Loucy (cell line): Measurements from ENCODE around the gene NUDT13.

Source experiments
- H2AFZ ChIP-seq: fragments of 200-600 bp; sonication (generic); 2 replicates; pipeline ENCODE4 v1.6.0; 2016; ENCODE audit warnings: antibody characterized with exemption, mild to moderate bottlenecking, low read length, moderate library complexity
- H3F3A ChIP-seq: fragments of 200-600 bp; 2 replicates; pipeline ENCODE4 v1.6.0; 2016; ENCODE audit warnings: antibody characterized with exemption, low read depth, mild to moderate bottlenecking
- H3K27me3 ChIP-seq: fragments of 200-600 bp; sonication (generic); 2 replicates; pipeline ENCODE4 v1.6.1; 2014; ENCODE audit warnings: low read length, mild to moderate bottlenecking; ENCODE audit not compliant: insufficient read depth, poor library complexity, severe bottlenecking
- H3K36me3 ChIP-seq: fragments of 200-600 bp; sonication (generic); 2 replicates; pipeline ENCODE4 v1.6.1; 2016; ENCODE audit warnings: low read length; ENCODE audit not compliant: insufficient read depth
- H3K4me1 ChIP-seq: fragments of 200-600 bp; sonication (generic); 2 replicates; pipeline ENCODE4 v1.5.1; 2014; ENCODE audit warnings: low read length, mild to moderate bottlenecking; ENCODE audit not compliant: insufficient read depth, poor library complexity, severe bottlenecking
- H3K4me2 ChIP-seq: fragments of 200-600 bp; sonication (generic); 2 replicates; pipeline ENCODE4 v1.6.0; 2014; ENCODE audit warnings: antibody characterized with exemption, low read length, low read depth, mild to moderate bottlenecking; ENCODE audit not compliant: poor library complexity, severe bottlenecking
- H3K4me3 ChIP-seq: fragments of 200-600 bp; sonication (generic); 2 replicates; pipeline ENCODE4 v1.5.1; 2014; ENCODE audit warnings: low read length, mild to moderate bottlenecking, mixed read lengths; ENCODE audit not compliant: poor library complexity, severe bottlenecking
- H3K79me2 ChIP-seq: fragments of 200-600 bp; sonication (generic); 2 replicates; pipeline ENCODE4 v1.6.1; 2014; ENCODE audit warnings: low read length; ENCODE audit not compliant: insufficient read depth
- H3K9ac ChIP-seq: fragments of 200-600 bp; sonication (generic); 2 replicates; pipeline ENCODE4 v1.6.0; 2014; ENCODE audit warnings: mild to moderate bottlenecking, low read depth, low read length, moderate library complexity; ENCODE audit not compliant: poor library complexity, severe bottlenecking
- H3K9me2 ChIP-seq: fragments of 200-600 bp; sonication (generic); replicated peaks from 2 replicates; pipeline ENCODE4 v1.6.1; 2016; ENCODE audit warnings: low read depth, low read length, mixed read lengths
- H3K9me3 ChIP-seq: fragments of 200-600 bp; sonication (generic); 2 replicates; pipeline ENCODE4 v1.6.1; 2014; ENCODE audit warnings: mild to moderate bottlenecking, antibody characterized with exemption, low read length, low read depth; ENCODE audit not compliant: insufficient read depth
- H4K20me1 ChIP-seq: fragments of 200-600 bp; sonication (generic); 2 replicates; pipeline ENCODE4 v1.6.0; 2014; ENCODE audit warnings: antibody characterized with exemption, low read length, mild to moderate bottlenecking; ENCODE audit not compliant: insufficient read depth, poor library complexity, severe bottlenecking
- CTCF ChIP-seq: fragments of 200-600 bp; sonication (generic); conservative IDR thresholded peaks from 2 replicates; pipeline ENCODE4 v1.5.1; 2014; ENCODE audit warnings: mild to moderate bottlenecking, antibody characterized with exemption, low read length
- EZH2phosphoT487 ChIP-seq: fragments of 200-600 bp; IDR thresholded peaks from 2 replicates; pipeline ENCODE4 v1.6.1; 2018; ENCODE audit warnings: antibody characterized with exemption, mild to moderate bottlenecking, moderate library complexity, borderline replicate concordance

Gene NUDT13

GRCh38 chr10:73131301-73131700 lies 21.0 kb downstream of the NUDT13 start:
- H2AFZ ChIP-seq = no peak overlapping the region
- no peaks in the 10 kb centered on the region for H3K9me2 ChIP-seq
- H3K36me3 ChIP-seq = peaks cover 64% of the 10 kb centered on the region
- no peak for TF ChIP-seq EZH2phosphoT487
- no peak for TF ChIP-seq CTCF
- no peaks in the 10 kb centered on the region for H3K27me3 ChIP-seq
- no peaks in the 10 kb centered on the region for H3F3A ChIP-seq
- H3K9me3 ChIP-seq = no peaks in the 10 kb centered on the region
- H4K20me1 ChIP-seq = no peaks in the 10 kb centered on the region
- H3K4me3 ChIP-seq = no peak overlapping the region
- H3K4me1 ChIP-seq = no peaks in the 10 kb centered on the region
- H3K79me2 ChIP-seq = no peaks in the 10 kb centered on the region
- H3K4me2 ChIP-seq = no peak overlapping the region
- H3K9ac ChIP-seq = no peak overlapping the region

GRCh38 chr10:73131913-73132686 lies 21.8 kb downstream of the NUDT13 start:
- no peaks in the 10 kb centered on the region for H4K20me1 ChIP-seq
- H2AFZ ChIP-seq = no peak overlapping the region
- H3K79me2 ChIP-seq = no peaks in the 10 kb centered on the region
- no peaks in the 10 kb centered on the region for H3F3A ChIP-seq
- no peaks in the 10 kb centered on the region for H3K27me3 ChIP-seq
- H3K4me1 ChIP-seq = no peaks in the 10 kb centered on the region
- H3K4me3 ChIP-seq = no peak overlapping the region
- no peak overlapping the region for H3K4me2 ChIP-seq
- peaks cover 64% of the 10 kb centered on the region for H3K36me3 ChIP-seq
- H3K9ac ChIP-seq = no peak overlapping the region
- TF ChIP-seq CTCF = no peak
- no peak for TF ChIP-seq EZH2phosphoT487
- H3K9me2 ChIP-seq = no peaks in the 10 kb centered on the region
- H3K9me3 ChIP-seq = no peaks in the 10 kb centered on the region

GRCh38 chr10:73134727-73135126 lies 24.5 kb downstream of the NUDT13 start:
- H4K20me1 ChIP-seq = no peaks in the 10 kb centered on the region
- no peaks in the 10 kb centered on the region for H3K4me1 ChIP-seq
- no peaks in the 10 kb centered on the region for H3K79me2 ChIP-seq
- H3F3A ChIP-seq = no peaks in the 10 kb centered on the region
- H3K36me3 ChIP-seq = peaks cover 82% of the 10 kb centered on the region
- no peak overlapping the region for H3K9ac ChIP-seq
- no peaks in the 10 kb centered on the region for H3K27me3 ChIP-seq
- no peaks in the 10 kb centered on the region for H3K9me3 ChIP-seq
- no peak overlapping the region for H2AFZ ChIP-seq
- TF ChIP-seq CTCF (no peak), EZH2phosphoT487 (no peak)
- H3K4me3 ChIP-seq = no peak overlapping the region
- H3K4me2 ChIP-seq = no peak overlapping the region
- H3K9me2 ChIP-seq = no peaks in the 10 kb centered on the region
